Esophagus squamous epithelium (tissue), 4 donors: Measurements from ENCODE around the gene PHF19.

Experiments
- CTCF ChIP-seq, 6 experiments: fragments of 450-650 bp in 4 of 6; fragments of 200-600 bp in 2 of 6; sonication (generic) in 2 of 6; IDR thresholded peaks; one replicate each; pipeline ENCODE4 v1.5.1; 2016 to 2019; ENCODE audit warnings: antibody characterized with exemption in 6 of 6, mild to moderate bottlenecking in 4 of 6, moderate library complexity in 4 of 6
- POLR2A ChIP-seq, 4 donors: fragments of 450-650 bp; IDR thresholded peaks; one replicate each; pipeline ENCODE4 v1.6.1; 2017; ENCODE audit warnings: antibody characterized with exemption in 4 of 4, mild to moderate bottlenecking in 4 of 4, moderate library complexity in 3 of 4

DNA sequence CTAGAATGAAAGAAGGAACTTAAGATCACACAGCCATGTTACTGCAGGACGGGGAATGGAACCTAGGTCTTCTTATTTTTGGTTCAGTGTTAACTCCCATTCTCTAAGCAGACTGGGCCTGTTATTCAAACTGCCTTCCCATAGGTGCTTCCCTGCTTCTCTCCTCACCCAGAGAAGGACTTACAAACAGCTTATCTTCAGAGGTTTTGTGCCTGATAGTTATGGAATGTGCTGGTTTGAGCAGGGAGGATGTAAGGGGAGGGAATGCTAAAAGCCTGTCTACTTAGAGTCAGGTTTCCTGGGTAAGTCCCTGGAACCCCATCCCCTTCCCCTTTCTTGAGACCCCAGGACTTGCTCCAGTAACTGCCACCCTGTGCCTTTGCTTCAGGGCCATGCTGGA is 30.1 kb downstream of the PHF19 start:
- TF ChIP-seq CTCF (IDR thresholded peaks at IDR 0.05) (no peak), POLR2A (IDR thresholded peaks at IDR 0.05) (no peak)
